ENCODE measurements around the gene TSHZ2.

The TSHZ2 gene

GRCh38 chr20:52972965-52973819, 1.0 kb downstream of the TSHZ2 start:
- POLR2A ChIA-PET, result no interaction called here
- no peak overlapping the region for H3K4me3 ChIP-seq (ENCODE audit: low read depth, low read length)
- CTCF ChIA-PET, result no interaction called here

GRCh38 chr20:52974179-52974594, 2.0 kb downstream of the TSHZ2 start:
- H3K4me3 ChIP-seq (ENCODE audit: low read depth, low read length), result no peak overlapping the region
- TF ChIP-seq, protein P1, sequence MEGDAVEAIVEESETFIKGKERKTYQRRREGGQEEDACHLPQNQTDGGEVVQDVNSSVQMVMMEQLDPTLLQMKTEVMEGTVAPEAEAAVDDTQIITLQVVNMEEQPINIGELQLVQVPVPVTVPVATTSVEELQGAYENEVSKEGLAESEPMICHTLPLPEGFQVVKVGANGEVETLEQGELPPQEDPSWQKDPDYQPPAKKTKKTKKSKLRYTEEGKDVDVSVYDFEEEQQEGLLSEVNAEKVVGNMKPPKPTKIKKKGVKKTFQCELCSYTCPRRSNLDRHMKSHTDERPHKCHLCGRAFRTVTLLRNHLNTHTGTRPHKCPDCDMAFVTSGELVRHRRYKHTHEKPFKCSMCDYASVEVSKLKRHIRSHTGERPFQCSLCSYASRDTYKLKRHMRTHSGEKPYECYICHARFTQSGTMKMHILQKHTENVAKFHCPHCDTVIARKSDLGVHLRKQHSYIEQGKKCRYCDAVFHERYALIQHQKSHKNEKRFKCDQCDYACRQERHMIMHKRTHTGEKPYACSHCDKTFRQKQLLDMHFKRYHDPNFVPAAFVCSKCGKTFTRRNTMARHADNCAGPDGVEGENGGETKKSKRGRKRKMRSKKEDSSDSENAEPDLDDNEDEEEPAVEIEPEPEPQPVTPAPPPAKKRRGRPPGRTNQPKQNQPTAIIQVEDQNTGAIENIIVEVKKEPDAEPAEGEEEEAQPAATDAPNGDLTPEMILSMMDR (IDR thresholded peaks at IDR 0.05; ENCODE audit: insufficient read depth, low read length, missing control alignments), result no peak
- no peak for DNase-seq (ENCODE audit: low read depth, low spot score)
- POLR2A ChIA-PET, result no interaction called here
- CTCF ChIA-PET, result no interaction called here

More at GRCh38 chr20:52972965-52973819, 1.0 kb downstream of the TSHZ2 start:
- no peak for DNase-seq (ENCODE audit: low read depth, low spot score)
- TF ChIP-seq, protein P1 (IDR thresholded peaks at IDR 0.05; ENCODE audit: insufficient read depth, low read length, missing control alignments), result no peak

GRCh38 chr20:52975029-52975732, 3.0 kb downstream of the TSHZ2 start:
- CTCF ChIA-PET, result no interaction called here
- TF ChIP-seq, protein P1 (IDR thresholded peaks at IDR 0.05; ENCODE audit: insufficient read depth, low read length, missing control alignments), result no peak
- H3K4me3 ChIP-seq (ENCODE audit: low read depth, low read length), result no peak overlapping the region
- DNase-seq (ENCODE audit: low read depth, low spot score), result no peak
- POLR2A ChIA-PET, result no interaction called here

DNA sequence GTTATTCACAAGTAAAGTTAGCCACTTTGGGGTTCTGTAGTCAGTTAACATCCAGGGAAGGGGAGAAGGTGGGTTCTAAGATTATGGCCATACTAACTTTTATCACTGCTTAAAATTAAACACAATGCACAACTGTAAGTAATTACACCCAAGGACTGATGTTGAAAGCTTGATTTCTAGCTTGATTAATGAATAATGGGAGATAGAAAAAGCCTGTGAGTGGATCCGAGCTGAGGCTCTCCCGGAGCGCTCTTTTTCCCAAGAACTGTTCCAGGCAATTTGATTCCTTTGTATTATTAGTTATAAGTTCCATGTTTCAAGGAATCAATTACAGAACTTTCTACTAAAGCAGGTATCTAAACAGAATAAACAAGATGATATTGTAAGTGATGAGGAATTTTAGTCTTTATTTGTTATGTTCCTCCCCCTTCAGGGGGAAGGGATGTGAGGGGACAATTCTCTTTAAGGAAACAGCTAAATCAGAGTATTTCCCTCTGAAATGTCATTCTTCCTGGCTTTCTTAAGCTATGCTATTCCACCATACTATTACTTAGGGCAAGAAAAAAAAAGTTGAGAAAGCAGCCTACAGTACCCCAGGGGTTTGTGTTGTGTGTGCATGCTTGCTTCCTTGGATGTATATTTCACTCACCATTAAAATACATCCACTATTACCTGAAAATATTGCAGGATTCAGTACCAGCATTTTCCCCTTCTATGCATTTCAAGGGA, 3.8 kb downstream of the TSHZ2 start:
- ChIA-PET CTCF (no interaction called here), POLR2A (no interaction called here)
- H3K4me3 ChIP-seq (ENCODE audit: low read depth, low read length), result no peak overlapping the region
- DNase-seq (ENCODE audit: low read depth, low spot score), result no peak
- TF ChIP-seq, protein P1 (IDR thresholded peaks at IDR 0.05; ENCODE audit: insufficient read depth, low read length, missing control alignments), result no peak

- CTCF ChIA-PET, result no interaction called here
- DNase-seq (ENCODE audit: low read depth, low spot score), result no peak
- H3K4me3 ChIP-seq (ENCODE audit: low read depth, low read length), result no peak overlapping the region
- POLR2A ChIA-PET, result interaction anchor here (0.7 kb wide), 1 partner anchor 495 kb away, joined by 3 read pairs; no protein-coding TSS in a partner anchor
- TF ChIP-seq, protein P1 (IDR thresholded peaks at IDR 0.05; ENCODE audit: insufficient read depth, low read length, missing control alignments), result no peak
Observed at GRCh38 chr20:52978851-52979250, 6.7 kb downstream of the TSHZ2 start.

- TF ChIP-seq, protein P1 (IDR thresholded peaks at IDR 0.05; ENCODE audit: insufficient read depth, low read length, missing control alignments), result no peak
- ChIA-PET CTCF (no interaction called here), POLR2A (no interaction called here)
- no peak overlapping the region for H3K4me3 ChIP-seq (ENCODE audit: low read depth, low read length)
- DNase-seq (ENCODE audit: low read depth, low spot score), result no peak
Observed at GRCh38 chr20:52981051-52981450, 8.9 kb downstream of the TSHZ2 start.

Measured in AG04449 (cell line).